Left ventricle myocardium inferior (tissue), 1 donor: ENCODE data around the gene FAM217A. TPM values are rescaled to one million over a fixed set of nuclear protein-coding genes. Genes with fewer than 3 reads are reported as not detected.

Experiments used
- DNase-seq: peaks from one replicate; pipeline ENCODE4 v3.0.0-alpha.2; 2020
- H3K27ac ChIP-seq: fragments of 200-600 bp; replicated peaks from 2 replicates; pipeline ENCODE4 v1.8.0; 2021
- H3K27me3 ChIP-seq: fragments of 200-600 bp; 2 replicates; pipeline ENCODE4 v1.8.0; 2021; ENCODE audit warnings: low read depth
- H3K36me3 ChIP-seq: fragments of 200-600 bp; 2 replicates; pipeline ENCODE4 v1.8.0; 2021
- H3K4me1 ChIP-seq: fragments of 200-600 bp; 2 replicates; pipeline ENCODE4 v1.8.0; 2021
- H3K4me3 ChIP-seq: fragments of 200-600 bp; 2 replicates; pipeline ENCODE4 v1.8.0; 2021; ENCODE audit warnings: mild to moderate bottlenecking, moderate library complexity
- H3K9me3 ChIP-seq: fragments of 200-600 bp; replicated peaks from 2 replicates; pipeline ENCODE4 v1.8.0; 2021
- intact Hi-C: fragments of 100-400 bp; cut with micrococcal nuclease; formaldehyde crosslinking; loops from one replicate; pipeline ENCODE4 v1.11.0; 2022
- total RNA-seq: library from RNA; stranded (reverse); fragmentation: NEBNext Ultra II Directional; extraction: Animal tissue kit (Norgen Biotek cat#: 25700); gene quantifications from one replicate; pipeline ENCODE4 v1.2.1, GENCODE V29; 2021
- TF ChIP-seq, protein P1 (sequence below): fragments of 200-600 bp; IDR thresholded peaks from 2 replicates; pipeline ENCODE4 v1.8.0; 2021; ENCODE audit warnings: antibody characterized with exemption, mild to moderate bottlenecking, borderline replicate concordance
- donor health status: DM: no; HTN: yes; CAD: no; lungs with severe emphysema.

The FAM217A gene
- total RNA-seq, 1 donor from 2014 or later: not detected

DNA sequence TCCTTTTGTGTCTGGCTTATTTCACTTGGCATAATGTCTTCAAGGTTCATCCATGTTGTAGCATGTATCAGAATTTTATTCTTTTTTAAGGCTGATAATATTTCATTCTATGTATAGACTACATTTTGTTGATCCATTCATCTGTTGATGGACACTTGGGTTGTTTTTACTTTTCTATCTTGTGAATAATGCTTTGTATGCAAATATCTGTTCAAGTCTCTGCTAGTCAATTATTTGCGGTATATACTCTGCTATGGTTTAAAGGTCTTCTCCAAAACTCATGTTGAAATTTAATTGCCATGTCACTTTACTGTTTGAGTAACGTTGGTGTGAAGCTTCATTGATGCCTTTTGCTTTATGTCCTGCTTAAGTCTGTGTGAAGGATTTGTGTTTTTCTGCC, 28.9 kb upstream of the FAM217A start:
- no peaks in the 10 kb centered on the region for H3K27me3 ChIP-seq
- H3K36me3 ChIP-seq: no peaks in the 10 kb centered on the region
- H3K9me3 ChIP-seq: peaks cover 10% of the 10 kb centered on the region
- no peak overlapping the region for H3K27ac ChIP-seq
- H3K4me3 ChIP-seq: no peak overlapping the region
- TF ChIP-seq, protein P1, sequence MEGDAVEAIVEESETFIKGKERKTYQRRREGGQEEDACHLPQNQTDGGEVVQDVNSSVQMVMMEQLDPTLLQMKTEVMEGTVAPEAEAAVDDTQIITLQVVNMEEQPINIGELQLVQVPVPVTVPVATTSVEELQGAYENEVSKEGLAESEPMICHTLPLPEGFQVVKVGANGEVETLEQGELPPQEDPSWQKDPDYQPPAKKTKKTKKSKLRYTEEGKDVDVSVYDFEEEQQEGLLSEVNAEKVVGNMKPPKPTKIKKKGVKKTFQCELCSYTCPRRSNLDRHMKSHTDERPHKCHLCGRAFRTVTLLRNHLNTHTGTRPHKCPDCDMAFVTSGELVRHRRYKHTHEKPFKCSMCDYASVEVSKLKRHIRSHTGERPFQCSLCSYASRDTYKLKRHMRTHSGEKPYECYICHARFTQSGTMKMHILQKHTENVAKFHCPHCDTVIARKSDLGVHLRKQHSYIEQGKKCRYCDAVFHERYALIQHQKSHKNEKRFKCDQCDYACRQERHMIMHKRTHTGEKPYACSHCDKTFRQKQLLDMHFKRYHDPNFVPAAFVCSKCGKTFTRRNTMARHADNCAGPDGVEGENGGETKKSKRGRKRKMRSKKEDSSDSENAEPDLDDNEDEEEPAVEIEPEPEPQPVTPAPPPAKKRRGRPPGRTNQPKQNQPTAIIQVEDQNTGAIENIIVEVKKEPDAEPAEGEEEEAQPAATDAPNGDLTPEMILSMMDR: no peak
- intact Hi-C loops: no loop called here
- H3K4me1 ChIP-seq: peaks cover 19% of the 10 kb centered on the region
- DNase-seq: no peak

DNA sequence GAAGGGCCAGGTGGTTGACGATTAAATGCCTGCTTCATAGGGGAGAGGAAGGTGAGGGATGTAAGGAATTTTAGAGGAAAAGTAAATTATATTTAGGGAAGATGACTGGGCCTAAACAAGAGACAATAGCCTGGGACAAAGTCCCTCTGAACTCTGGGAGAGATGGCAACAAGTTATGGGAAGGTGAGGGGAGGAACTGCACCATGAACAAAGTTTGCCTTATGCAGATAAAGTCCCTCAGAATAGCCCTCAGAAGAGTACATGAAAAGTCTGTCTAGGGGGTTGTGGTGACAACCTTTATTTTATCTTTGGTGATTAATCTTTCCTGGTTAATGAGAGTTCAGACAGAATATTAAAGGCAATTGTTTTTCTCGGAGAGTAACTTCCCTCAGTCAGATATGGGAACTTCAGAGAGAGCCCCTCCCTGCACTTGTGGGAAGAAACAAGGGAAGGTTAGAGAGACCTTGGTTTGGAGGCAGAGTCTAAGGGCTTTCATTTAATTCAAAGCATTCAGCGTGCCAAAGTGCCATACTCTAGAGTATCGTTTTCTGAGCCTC, 27.1 kb upstream of the FAM217A start:
- H3K4me1 ChIP-seq: peaks cover 19% of the 10 kb centered on the region
- H3K27ac ChIP-seq: no peak overlapping the region
- no peaks in the 10 kb centered on the region for H3K9me3 ChIP-seq
- no peak overlapping the region for H3K4me3 ChIP-seq
- intact Hi-C loops: no loop called here
- DNase-seq: no peak
- H3K27me3 ChIP-seq: no peaks in the 10 kb centered on the region
- H3K36me3 ChIP-seq: no peaks in the 10 kb centered on the region
- TF ChIP-seq, protein P1: no peak

DNA sequence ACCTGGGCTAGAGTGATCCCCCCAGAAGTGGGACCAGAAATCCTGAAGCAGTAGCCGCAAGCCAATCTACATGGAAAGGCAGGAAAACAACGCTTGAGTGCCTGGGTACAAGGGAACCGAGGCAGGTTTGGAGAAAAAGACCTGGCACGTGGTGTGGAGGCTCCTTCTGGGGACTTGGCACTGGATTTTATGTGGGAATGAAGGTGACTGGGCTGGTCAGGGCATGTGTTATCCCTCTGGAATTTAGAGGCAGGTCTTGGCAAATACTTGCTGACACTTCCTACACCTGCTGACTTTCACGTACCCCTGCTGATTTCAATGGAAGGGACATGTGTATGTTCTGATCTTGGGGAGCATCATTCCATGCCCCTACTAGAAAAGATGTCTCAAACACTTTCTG, 25.0 kb upstream of the FAM217A start:
- Histone ChIP-seq H3K9me3 (no peaks in the 10 kb centered on the region), H3K4me1 (peaks cover 5% of the 10 kb centered on the region), H3K27me3 (no peaks in the 10 kb centered on the region), H3K27ac (no peak overlapping the region), H3K36me3 (no peaks in the 10 kb centered on the region), H3K4me3 (no peak overlapping the region)
- TF ChIP-seq, protein P1: no peak
- intact Hi-C loops: no loop called here
- DNase-seq: no peak

DNA sequence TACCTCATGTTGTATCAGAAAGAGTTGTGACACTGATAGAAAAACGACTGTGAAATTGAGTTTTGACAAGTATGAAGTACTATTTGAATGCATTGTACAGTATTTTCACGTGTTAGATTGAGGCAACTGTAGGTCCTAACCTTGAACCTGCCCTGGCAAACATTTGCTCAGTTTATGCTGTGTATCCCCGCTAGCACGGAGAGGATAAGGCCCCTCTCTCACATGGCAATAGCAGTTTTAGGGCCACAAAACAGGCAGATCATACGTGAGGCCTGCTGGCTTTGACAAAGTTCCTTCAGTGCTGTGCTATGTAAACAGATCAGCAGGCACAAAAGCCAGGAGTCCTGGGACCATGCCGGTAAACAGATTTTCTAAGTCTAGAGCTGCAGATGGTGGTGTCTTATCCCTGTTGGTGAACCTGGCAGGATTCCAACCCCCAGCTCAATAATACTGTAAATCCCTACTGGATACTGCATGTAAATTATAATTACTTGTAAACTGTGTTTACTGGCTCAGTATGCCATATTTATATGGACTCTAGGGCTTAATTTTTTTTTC, 23.8 kb upstream of the FAM217A start:
- Histone ChIP-seq H3K4me1 (no peaks in the 10 kb centered on the region), H3K27me3 (no peaks in the 10 kb centered on the region), H3K36me3 (no peaks in the 10 kb centered on the region), H3K4me3 (no peak overlapping the region), H3K27ac (no peak overlapping the region), H3K9me3 (no peaks in the 10 kb centered on the region)
- no peak for DNase-seq
- TF ChIP-seq, protein P1: no peak
- intact Hi-C loops: no loop called here

DNA sequence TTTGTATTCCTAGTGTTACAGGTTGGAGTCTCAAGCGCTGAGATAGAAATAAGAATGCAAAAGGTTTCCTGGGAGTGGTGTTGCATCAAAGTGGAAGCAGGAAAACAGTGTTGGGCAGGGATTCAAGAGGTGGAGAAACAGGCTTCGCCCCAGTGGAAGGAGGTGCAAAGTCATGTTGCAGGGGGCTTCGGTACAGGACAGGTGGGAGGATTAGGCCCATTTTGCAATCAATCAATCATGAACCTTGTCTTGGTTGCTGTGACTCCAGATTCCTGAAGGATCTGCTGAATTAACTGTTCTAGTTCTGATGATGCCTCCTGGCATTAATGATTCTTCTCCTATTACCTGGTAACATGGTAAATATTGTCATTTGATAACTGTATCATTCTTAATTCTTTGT, 22.4 kb upstream of the FAM217A start:
- intact Hi-C loops: no loop called here
- H3K4me3 ChIP-seq: no peak overlapping the region
- H3K36me3 ChIP-seq: no peaks in the 10 kb centered on the region
- H3K27ac ChIP-seq: no peak overlapping the region
- no peaks in the 10 kb centered on the region for H3K27me3 ChIP-seq
- H3K4me1 ChIP-seq: no peaks in the 10 kb centered on the region
- TF ChIP-seq, protein P1: no peak
- no peak for DNase-seq
- no peaks in the 10 kb centered on the region for H3K9me3 ChIP-seq
